ENCODE measurements around the gene NKD1. TPM values are rescaled to one million over a fixed set of nuclear protein-coding genes. Genes with fewer than 3 reads are reported as not detected.

Gene NKD1
- total RNA-seq (2022; extraction: Qiagen RNA extraction) = 0.14 to 0.70 TPM (median 0.38 TPM) in 5 replicates

DNA sequence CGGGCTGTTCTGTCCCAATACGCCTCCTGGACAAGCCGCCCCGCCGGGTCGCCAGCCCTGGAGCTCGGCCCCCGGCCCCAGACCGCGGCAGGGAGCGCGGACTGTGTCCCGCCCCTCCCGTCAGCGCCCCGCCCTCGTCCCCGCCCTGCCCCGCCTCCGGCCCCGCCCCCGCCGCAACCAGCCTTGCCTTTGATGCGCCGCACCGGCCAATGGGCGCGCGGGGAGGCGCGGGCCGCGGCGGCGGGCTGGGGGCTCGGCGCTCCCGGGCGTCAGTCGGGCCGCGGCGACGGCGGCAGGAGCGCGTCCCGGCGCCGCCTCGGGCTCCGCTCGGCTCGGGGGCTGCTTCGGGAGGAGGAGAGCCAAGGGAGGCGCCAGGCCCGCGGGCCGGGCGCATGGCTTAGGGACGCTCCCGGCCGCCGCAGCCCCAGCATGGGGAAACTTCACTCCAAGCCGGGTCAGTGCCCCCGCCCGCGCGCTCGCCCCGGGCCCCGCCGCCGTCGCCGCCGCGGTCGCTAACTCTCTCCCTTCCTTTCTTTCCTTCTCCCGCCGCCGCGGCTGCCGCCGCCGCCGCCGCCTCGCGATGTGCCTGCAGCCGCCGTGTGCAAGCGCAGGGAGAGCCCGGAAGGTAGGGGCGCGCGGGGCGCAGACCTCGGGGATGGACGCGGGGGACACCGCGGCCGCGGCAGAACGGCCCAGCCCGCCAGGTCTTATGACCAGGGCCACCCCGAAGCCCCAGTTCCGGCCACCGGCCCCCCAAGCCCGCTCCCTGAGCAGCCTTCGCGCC is at the start of gene NKD1:
Gene NKD1 (plus strand): TSS at position 272 of the 784 bp plus-strand sequence. CDS start 158 bp downstream, at position 430.

DNA sequence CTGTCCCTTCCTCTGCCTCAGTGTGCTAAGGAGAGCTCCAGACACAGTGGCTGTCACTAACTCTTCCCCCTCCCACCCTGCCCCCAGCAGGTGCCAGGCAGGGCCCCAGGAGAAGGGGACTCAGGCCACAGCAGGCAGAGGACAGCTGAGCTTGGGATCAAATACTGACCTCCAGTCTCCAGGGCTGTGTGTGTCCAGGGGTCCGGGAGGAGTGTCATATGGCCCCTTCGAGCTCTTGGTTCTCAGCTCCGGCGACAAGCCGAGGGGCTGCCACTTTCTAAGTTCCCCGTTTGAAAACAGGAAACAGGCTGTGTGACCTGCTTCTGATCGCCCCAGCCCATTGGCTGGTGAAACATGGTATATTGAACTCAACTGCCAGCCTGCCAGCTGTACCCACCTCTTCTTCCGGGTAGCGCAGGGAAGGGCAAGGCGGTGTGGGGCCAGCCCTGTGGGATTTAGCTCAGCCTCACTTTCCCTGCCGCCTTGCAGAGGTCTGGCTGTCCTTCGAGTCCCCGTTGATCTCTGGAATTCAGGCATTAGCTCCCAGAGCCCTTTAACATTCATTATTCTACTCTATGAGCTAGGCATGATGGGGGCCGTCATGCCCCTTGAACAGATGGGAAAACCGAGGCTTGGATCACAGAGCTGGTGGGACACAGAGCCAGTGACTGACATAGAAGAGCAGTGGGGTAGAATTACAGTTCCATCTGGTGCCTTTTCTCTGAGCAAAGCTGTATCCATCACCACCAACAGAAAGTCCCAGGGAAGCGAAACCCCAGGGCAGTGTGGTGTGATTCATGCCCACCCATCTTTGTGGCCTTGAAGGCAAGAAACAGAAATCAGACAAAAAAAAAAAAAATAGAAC is 133.1 kb downstream of the NKD1 start, which contains the start of gene SNX20:
Gene SNX20 (minus strand): TSS at position 292 of the 865 bp plus-strand sequence. CDS start 3,786 bp downstream, outside the sequence.

GRCh38 chr16:50692999-50693781 is 145.0 kb downstream of the NKD1 start, which contains the start of gene NOD2:
TSS of gene NOD2 (plus strand) at chr16:50693606. CDS start at chr16:50699496, 5,890 bp downstream.

Other genes with a start within 250 kb of the NKD1 start
- 51.7 to 62.9 TPM (median 55.5 TPM) in 5 replicates for gene BRD7, start 179.4 kb upstream of the NKD1 start, total RNA-seq (2022; extraction: Qiagen RNA extraction)
- not detected in 5 replicates for gene SNX20, start 132.9 kb downstream of the NKD1 start, total RNA-seq (2022; extraction: Qiagen RNA extraction)
- 0.01 to 0.21 TPM (median 0.04 TPM) in 4 of 5 replicates, not detected in the other for gene NOD2, start 145.2 kb downstream of the NKD1 start, total RNA-seq (2022; extraction: Qiagen RNA extraction)
- 10.7 to 16.1 TPM (median 12.9 TPM) in 5 replicates for gene CYLD, start 193.7 kb downstream of the NKD1 start, total RNA-seq (2022; extraction: Qiagen RNA extraction)

Data from A549 treated with Hydrocortisone at 1 μM for 4 hours (cell line).